Nucleus accumbens (tissue), 56 donors: ENCODE measurements around the gene AOPEP.

Experiments
- DNase-seq, 56 donors: peaks; one replicate each; lab custom pipeline; 2025; lab: John Stamatoyannopoulos, UW

The AOPEP gene, protein sequence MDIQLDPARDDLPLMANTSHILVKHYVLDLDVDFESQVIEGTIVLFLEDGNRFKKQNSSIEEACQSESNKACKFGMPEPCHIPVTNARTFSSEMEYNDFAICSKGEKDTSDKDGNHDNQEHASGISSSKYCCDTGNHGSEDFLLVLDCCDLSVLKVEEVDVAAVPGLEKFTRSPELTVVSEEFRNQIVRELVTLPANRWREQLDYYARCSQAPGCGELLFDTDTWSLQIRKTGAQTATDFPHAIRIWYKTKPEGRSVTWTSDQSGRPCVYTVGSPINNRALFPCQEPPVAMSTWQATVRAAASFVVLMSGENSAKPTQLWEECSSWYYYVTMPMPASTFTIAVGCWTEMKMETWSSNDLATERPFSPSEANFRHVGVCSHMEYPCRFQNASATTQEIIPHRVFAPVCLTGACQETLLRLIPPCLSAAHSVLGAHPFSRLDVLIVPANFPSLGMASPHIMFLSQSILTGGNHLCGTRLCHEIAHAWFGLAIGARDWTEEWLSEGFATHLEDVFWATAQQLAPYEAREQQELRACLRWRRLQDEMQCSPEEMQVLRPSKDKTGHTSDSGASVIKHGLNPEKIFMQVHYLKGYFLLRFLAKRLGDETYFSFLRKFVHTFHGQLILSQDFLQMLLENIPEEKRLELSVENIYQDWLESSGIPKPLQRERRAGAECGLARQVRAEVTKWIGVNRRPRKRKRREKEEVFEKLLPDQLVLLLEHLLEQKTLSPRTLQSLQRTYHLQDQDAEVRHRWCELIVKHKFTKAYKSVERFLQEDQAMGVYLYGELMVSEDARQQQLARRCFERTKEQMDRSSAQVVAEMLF

DNA sequence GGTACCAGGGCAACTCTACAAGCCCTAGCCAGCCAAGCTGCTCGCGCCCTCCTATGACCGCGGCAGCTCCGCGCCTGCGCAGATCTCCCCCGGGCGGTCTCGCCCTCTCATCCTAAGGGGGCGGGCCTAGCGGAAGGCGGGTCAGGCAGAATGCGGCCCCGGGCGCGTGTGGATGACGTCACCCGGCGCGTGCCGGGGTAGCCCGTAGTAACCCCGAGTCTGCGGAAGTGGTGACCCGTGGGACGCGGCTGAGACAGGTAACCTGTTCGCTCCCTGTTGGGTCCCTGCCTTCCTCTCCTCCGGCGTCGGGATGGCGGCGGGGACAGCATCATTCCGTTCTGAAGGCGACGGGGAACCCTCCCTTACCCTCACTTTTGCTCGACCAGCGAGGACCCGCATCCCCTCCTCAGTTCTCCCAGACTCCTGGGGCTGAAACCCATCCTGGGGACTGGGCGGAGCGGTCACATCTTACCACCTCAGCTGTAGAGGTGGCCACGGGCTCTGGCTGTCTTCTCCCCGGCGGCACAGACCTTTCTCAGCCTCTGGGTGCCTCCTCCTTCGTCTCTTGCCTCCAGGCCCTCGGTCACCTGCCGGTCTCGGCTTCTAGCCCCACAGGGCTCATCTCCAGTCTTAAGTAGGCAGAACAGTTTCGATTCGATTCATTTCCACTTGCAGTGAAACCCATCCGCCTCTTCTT is at the start of gene AOPEP:
TSS of gene AOPEP (plus strand) at position 205 of the 697 bp plus-strand sequence. CDS start 33,085 bp downstream, outside the sequence.
- peak; percentile 52 to 99 (median 92) for DNase-seq

DNA sequence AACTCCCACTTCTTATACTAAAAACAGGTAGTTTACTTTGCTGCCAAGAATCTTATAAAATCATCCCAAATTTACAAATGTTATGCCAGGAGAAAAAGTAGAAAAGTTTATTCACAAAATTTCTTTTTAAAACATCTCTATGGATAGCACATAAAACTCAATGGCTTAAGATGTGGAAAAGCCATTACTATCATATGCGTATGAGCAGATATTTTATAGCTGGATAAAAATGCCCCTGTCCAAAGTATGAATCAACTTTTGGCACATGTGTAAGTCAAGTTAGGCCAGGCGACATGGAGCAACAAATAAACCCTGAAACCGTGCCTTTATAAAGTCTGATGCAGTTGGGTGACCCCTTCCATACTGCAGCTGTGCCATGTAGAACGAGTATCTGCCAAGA is 48.6 kb upstream of the AOPEP start:
- DNase-seq, result no peak

DNA sequence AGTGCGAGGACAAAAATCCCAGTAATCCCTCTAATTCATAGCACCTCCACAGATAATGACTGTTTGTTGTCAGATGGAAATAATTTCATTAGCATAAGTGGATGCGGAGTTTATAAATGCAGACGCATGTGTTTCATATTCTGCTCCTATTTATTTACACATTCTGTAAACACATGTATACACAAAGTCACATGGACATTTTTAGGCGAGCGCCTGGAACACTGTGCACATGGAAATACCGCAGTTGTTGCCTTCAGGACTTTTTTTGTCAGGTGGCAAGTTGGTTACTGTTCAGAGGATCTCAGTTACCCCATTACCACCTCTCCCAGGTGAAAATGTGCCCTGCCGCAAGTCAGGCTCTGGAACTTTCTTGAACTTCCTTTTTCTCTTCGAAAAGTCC is 46.9 kb upstream of the AOPEP start:
- no peak for DNase-seq

DNA sequence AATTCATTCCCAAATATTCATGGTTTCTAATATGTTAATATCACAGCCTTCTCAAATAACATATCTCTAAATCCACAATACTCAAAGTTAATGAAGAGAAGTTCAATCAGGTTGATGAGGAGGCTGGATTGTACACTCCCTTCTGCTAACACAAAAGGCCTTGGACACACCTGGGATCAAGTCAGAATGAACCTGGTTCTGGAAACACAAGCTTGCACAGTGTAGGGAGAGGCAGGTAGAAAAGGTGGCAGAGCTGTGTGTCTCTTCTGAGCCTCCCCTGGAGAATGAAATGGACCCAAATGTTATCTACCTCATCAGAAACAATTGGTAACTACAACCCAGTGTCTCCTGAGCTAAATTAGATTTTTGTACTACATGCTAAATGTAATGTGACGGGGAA is 46.5 kb upstream of the AOPEP start:
- no peak for DNase-seq

DNA sequence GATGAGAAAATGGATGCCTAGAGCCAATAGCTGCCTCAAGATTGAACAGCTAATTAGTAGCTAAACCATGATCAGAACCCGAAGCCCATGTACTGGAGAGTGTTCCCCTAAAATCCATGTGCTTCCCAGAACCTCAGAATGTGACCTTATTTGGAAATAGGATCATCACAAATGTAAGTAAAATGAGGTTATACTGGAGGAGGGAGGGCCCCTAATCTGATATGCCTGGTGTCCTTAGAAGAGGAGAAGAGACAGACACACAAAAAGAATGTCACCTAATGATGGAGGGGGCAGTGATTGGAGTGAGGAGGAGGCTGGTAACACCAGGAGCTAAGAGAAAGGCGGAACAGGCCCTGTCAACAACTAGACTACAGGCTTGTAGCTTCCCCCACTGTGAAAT is 45.9 kb upstream of the AOPEP start:
- no peak for DNase-seq

DNA sequence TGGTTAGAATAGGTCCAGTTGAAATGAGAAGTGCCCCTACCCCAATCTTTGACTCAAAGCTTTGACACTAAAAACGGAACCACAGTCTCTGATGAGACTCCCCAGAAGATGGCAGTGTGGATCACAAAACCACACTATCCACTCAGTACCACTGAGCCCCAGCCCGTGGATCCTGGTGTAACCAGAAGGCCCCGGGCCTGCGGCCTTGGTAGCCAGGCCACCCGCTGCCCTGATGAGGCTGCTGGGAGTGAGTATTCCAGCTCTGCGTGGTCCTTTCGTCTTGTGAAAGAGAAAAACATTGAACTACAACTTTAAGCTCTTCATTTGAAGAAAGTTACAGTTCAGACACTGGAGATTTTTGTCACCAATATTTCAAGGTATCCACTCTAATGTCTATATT is 45.0 kb upstream of the AOPEP start:
- DNase-seq, result peak in 55 of 56 donors; percentile 4 to 89 (median 62)

DNA sequence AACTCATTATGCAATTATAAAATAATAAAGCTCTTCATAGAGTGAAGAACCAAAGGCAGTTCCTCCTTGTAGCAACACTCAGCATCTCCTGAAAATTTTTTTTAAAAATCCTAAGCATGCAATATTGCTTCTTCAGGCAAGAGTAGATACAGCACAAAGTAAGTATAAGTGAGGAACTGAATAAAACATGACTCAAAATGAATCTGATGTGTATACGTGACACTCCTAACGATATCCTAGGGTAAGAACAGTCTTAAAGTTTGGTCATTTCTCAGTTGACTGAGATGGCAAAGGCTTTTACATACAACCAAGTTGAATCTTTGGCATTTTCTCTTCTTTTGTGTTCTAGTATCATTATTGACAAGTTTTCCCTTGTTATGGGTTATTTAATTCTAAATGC is 41.1 kb upstream of the AOPEP start:
- DNase-seq, result no peak

DNA sequence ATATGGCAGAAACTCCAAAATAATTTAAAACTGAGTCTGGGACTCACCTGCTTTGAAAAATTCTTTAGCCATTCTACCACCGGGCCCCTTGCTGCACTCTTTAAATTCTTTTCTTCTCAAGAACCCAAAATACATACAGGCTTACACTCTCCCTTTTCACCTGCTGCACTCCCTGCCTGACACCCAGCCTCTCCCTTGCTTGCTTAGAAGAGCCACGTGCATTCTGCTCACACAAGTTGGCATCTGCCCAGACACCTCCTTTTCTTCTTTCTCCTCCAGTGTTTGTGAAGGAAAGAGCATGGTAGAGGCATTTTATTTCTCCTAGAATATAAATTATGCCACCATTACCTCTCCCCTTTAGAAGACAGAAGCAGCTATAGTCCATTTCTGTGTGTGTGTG is 39.0 kb upstream of the AOPEP start:
- DNase-seq, result no peak

DNA sequence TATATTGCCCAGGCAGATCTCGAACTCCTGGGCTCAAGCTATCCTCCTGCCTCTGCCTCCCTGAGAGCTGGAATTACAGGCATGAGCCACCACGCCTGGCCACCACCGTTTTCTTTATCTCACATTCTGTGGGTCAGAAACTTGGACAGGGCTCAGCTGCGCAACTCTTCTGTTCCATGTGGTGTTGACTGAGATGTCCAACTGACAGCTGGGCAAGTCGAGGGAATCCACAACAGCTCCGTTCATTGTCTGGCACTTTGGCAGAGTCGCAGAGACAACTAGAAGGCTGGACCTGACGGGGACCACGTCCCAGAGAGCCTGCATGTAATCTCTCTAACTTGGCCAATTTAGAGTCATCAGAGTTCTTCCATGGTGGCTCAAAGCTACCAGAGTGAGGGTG is 36.2 kb upstream of the AOPEP start:
- no peak for DNase-seq

DNA sequence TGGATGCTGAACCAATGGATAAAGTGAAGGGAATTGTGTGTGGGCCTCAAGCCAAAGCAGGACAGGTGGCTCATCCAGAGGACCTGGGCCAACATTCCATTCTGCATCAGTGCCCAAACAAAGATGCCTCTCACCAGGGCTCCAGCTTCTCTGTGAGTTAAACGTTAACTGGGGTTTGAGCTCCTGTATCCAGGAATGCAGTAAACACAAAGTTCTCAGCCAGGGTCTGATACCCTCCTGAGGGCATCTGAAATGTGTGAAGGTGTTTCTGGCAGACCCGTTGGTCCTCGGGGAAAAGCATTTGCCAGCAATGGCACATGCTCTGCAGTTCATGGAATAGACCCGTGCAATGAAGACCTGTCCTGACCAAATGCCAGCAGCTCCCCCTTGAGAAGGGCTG is 33.9 kb upstream of the AOPEP start:
- DNase-seq, result no peak

DNA sequence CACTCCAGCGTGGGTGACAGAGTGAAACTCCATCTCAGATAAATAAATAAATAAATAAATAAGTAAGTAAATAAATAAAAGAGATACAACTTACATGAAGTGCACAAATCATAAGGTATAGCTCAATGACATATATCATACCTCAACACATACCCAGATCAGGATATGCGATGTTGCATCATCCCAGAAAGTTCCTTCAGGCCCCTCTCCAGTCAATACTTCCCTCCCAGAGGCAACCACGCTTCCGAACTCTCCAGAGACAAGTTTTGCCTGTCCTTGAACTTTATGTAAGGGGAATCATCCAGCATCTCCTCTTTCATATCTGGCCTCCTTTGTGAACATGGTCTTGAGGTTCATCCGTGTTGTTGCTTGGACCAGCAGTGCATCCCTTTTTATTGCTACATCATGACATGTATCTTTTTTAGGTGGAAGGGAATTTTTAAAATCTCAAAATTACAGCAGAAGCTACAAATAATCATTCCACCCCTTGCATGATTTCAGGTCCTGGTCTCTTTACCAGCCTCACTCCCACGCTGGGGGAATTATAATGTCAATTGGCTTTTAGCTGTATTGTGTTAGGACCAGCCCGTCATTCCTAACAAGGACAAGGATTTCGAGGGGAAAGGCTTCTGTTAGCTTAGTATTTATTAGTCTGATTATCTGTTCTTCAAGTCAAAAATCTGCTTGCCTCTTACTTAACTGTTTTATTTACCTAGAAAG is 32.9 kb upstream of the AOPEP start:
- no peak for DNase-seq

DNA sequence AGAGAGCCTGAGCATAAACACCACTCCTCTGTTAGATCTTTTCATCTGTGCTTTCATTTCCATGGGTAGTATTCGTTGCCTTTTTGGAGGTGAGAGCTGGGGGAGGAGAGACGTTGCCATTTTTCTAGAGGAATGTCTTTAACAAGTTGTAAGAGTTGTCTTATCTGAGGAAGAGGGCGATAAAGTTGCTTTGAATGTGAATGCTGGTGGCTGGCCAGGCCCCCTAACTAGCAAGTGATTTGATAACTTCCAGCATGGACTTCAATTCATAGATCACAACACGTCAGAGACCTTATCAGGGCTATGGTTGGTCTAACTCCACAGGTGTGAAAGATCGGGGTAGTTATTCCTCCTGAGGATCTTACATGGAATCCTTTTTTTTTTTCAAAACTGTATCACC is 30.0 kb upstream of the AOPEP start:
- DNase-seq, result no peak

DNA sequence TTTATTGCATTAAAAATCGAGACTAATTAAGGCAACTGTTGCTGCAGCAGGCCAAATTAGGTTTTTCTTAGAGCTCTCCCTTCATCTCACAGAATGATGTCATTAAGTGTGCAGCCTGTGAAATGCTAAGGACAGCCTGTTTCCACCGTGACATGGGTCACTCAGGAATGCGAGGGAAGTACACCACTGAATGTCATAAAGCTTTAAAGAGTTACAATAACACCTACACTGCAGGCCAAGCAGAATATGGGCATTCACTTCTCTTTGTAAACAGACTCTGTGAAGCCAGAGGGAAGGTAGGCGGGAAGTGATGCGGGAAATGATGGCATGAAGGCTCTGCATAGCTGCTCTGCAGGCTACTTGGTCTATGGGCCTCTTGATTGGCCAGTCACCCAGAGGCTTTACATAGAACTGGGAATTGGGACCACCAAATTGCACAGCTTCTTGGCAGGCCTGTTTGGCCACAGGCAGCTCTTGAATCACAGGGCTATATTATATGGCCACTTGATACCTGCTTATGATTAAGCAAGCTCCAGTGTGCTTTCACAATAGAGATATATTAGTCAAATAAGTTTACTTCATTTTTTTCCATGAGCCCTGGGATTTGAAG is 28.4 kb upstream of the AOPEP start:
- no peak for DNase-seq

DNA sequence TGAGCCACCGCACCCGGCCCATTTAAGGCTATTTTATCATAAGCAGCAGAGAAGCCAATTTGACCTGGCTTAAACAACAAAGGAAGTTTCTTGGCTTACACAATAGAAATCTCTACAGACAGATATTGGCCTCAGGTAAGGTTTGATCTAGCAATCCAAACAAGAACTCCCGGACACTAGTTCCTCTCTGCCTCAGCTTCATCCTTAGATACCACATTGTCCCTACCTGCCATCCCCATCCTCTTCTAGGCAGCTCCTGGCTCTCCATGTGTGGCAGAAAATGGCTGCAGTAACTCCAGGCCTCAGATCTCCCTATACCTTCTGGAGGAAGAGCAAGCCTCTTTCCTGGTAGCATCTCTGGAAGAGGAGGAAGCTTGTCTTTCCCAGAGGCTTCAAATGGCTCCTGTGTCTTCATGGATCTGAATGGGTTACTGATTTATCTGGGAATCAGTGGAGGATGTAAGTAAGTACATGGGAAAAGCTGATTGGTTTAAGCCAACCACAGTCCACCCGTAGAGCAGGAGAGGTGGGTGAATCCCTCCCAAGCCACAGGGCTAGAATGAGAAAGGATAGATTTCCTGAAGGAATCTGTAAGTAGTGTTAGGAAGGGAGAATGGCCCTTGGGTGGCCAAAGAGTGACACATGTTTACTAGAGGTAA is 26.7 kb upstream of the AOPEP start:
- no peak for DNase-seq

DNA sequence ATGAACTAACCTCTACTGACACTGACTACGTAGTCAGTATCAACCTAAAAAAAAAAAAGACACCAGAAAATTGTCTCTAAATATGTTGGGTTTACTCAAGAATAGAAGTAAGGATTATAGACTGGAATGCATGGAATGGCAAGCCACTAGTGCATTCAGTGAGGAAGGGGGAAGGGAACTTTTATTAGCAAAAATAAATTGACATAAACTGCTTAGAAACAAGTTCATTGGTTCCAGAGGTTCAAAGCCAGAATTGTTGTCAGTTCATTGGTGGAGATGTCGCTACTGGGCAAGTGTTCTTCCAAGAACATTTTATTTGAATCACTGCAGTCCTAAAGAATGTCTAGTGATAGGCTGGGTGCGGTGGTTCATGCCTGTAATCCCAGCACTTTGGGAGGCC is 26.1 kb upstream of the AOPEP start:
- no peak for DNase-seq

DNA sequence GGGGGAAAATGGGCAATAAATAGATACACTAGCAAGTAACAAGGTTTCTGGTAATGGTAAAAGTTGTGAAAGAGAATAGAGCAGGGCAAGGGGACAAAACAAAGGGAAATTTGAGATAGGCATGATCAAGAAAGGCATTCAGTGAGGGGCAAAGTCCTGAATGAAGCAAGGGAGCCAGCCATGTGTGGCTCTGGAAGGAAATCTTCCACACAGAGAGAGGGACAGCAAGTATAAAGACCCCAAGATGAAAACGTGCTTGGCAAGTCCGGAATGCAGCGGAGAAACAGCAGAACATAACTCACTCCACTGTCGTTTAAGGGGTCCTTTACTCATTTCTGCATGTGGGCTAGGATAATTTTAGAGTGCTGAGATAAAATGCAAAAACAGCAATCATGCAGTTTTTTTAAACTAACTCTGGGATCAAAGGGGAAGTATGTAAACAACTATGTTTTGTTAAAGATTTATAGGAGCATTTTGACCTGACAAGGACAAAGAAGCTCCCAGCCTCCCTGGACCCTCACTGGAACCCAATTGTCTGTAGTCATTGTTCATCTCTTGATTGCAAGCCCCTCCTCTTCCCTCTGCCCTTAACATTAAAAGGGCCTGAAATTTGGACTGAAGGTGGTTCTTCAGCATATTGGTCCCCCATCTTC is 22.9 kb upstream of the AOPEP start:
- DNase-seq, result no peak

DNA sequence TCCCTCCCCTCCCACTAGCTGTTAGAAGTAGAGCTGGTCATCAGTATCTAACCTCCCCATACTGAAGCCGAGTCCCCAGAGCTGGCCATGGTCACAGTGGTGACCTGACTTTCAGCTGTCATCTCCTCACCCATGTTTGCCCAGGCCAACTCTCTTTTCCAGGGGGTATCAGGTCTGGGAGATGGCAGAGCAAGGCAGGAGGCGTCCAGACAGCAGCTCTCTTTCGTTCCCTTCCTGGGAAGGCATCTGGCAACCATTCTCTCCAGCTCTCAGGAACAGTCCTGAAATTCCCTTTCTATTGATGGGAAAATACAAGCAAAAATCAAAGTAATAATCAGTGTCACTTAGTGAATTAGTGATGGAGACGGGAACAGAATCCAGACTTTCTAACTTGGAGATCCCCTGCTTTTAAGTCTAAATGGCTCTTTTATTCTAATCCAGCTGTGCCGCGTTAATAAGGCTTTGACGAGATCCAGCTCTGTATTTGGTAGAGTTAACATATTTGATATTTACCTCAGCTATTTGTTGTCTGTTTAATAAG is 21.3 kb upstream of the AOPEP start:
- DNase-seq, result no peak

DNA sequence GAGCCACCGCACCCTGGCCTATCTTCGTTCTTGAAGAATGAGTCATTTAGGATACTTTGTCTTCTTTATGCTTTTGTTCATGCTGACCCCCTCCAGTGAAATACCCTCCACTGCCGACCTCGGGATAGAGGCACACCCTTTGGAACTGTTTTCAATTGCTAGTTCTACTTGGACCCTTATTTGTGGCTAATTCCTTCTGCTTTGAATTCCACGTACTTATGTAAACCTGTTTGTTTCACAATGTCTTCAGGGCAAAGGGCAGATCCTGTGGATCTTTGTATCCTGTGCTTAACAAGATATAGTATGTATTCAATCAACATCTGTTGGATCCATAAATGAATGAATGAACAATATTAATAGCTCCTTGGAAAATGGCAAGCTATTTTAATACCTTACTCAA is 19.6 kb upstream of the AOPEP start:
- DNase-seq, result no peak
